Neural progenitor cell (in vitro differentiated cells): ENCODE data around the gene ACTA1.

Source experiments
- CTCF ChIP-seq: fragments of 200-600 bp; sonication (generic); IDR thresholded peaks from 2 replicates; pipeline ENCODE4 v1.5.1; 2017; ENCODE audit warnings: antibody characterized with exemption, mild to moderate bottlenecking
- EZH2phosphoT487 ChIP-seq: fragments of 200-600 bp; sonication (generic); IDR thresholded peaks from 2 replicates; pipeline ENCODE4 v1.6.1; 2017; ENCODE audit warnings: antibody characterized with exemption

DNA sequence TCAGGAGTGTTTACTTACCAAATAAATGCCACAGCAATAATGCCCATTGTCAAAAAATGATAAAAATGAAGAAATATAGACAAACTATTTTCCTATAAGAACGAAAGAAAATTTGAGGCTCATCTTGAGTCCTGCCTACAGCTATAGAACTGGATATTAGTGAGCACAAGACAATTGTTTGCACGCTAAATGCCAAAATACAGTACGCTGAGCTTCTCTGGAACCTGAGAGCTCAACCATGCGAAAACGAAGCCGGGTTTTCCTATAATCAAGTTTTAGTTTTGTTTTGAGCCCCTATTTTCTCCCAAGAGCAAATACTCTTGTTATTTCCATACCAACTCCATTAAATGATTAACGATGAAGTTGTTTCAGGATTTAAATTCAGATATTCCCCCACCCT lies 49.1 kb downstream of the ACTA1 start:
- TF ChIP-seq EZH2phosphoT487 (no peak), CTCF (no peak)
